Measurements from ENCODE around the gene VPS13D. TPM values are rescaled to one million over a fixed set of nuclear protein-coding genes. Genes with fewer than 3 reads are reported as not detected.

The VPS13D gene
- polyA plus RNA-seq, 3 donors: 3.6 to 20.2 (median 5.1) TPM

DNA sequence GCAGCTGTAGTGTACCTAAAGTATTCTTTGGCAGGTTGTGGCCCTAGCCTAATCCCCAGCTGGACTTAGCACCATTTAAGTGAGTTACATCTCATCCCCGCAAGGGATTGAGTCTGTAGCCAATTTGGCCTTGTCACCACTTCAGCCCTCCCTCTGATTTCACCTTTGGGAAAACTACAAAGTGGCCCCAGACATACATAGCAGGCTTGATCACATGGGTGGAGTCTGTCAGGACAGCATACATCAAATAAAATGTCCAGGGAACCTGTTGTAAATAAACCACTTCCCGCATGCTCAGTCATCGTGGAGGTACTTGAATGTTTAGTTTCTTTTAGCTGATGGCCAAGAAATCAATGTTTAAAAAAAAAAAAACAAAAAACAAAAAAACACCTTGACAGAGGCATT is 245.7 kb downstream of the VPS13D start:
- intact Hi-C loops (cut with micrococcal nuclease): no loop called here
- Mint-ChIP-seq H3K27me3 (ENCODE audit: low read depth in 3 of 3) (no peaks in the 10 kb centered on the region), H3K9me3 (peaks cover 0 to 1% (median 0%) of the 10 kb centered on the region in 7 donors), H3K36me3 (peaks cover 48% of the 10 kb centered on the region in 2 donors), H3K4me1 (peaks cover 55% of the 10 kb centered on the region), H3K4me3 (peak overlapping the region in 1 of 2 donors; percentile 8), H3K27ac (peak overlapping the region in 1 of 7 donors; percentile 51)
- Histone ChIP-seq H3K4me1 (ENCODE audit: control insufficient read depth in 1 of 2, insufficient read depth in 2 of 2, low read length in 2 of 2) (peaks cover 33 to 49% of the 10 kb centered on the region in 2 donors), H3K4me3 (replicated peaks in 1 of 3; ENCODE audit: low read depth in 2 of 3, low read length in 3 of 3) (no peak overlapping the region), H3K36me3 (replicated peaks in 1 of 2; ENCODE audit: control insufficient read depth in 1 of 2, insufficient read depth in 2 of 2, low read length in 2 of 2) (peaks cover 4 to 46% of the 10 kb centered on the region in 2 donors), H2AFZ (ENCODE audit: insufficient read depth, low read depth, low read length, poor library complexity, severe bottlenecking) (no peak overlapping the region), H4K20me1 (ENCODE audit: insufficient read depth, low read length) (peaks cover 3% of the 10 kb centered on the region), H3K4me2 (replicated peaks; ENCODE audit: extremely low read depth, low read length, poor library complexity, severe bottlenecking) (peak overlapping the region; percentile 14), H3K9ac (ENCODE audit: insufficient read depth, low read length, poor library complexity, severe bottlenecking) (no peak overlapping the region), H3K27me3 (ENCODE audit: control insufficient read depth in 2 of 2, insufficient read depth in 2 of 2, low read length in 2 of 2) (no peaks in the 10 kb centered on the region), H3K79me2 (ENCODE audit: insufficient read depth, low read length) (no peaks in the 10 kb centered on the region), H3K27ac (ENCODE audit: low read depth in 1 of 2, low read length in 2 of 2) (no peak overlapping the region), H3K9me3 (replicated peaks in 1 of 2; ENCODE audit: control insufficient read depth in 1 of 2, insufficient read depth in 1 of 2, low read length in 2 of 2) (no peaks in the 10 kb centered on the region)
- DNase-seq: no peak
- TF ChIP-seq, protein P1, sequence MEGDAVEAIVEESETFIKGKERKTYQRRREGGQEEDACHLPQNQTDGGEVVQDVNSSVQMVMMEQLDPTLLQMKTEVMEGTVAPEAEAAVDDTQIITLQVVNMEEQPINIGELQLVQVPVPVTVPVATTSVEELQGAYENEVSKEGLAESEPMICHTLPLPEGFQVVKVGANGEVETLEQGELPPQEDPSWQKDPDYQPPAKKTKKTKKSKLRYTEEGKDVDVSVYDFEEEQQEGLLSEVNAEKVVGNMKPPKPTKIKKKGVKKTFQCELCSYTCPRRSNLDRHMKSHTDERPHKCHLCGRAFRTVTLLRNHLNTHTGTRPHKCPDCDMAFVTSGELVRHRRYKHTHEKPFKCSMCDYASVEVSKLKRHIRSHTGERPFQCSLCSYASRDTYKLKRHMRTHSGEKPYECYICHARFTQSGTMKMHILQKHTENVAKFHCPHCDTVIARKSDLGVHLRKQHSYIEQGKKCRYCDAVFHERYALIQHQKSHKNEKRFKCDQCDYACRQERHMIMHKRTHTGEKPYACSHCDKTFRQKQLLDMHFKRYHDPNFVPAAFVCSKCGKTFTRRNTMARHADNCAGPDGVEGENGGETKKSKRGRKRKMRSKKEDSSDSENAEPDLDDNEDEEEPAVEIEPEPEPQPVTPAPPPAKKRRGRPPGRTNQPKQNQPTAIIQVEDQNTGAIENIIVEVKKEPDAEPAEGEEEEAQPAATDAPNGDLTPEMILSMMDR (IDR thresholded peaks at IDR 0.05): no peak
- 100% methylated on average over 1 of the region's 3 CpGs for WGBS (ENCODE audit: insufficient coverage)

DNA sequence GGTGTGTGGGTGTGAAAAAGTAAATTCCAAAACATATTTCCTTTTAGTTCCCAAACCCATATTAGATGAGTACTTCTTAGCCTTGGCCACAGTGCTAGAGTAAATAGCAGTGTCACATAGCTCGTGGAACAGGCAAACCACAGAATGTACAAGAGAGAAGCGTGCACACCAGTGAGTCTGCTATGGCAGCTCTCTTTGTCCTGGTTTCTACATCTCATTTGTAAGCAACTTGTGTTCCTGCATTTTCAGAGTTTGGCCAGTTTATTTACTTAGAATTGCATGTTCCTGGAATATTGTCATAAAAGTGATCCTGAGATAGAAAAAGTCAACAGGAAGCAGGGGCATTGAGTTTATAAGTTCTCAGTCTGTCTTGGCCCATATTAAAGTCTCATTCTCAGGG is 246.1 kb downstream of the VPS13D start:
- H3K27me3 Mint-ChIP-seq (ENCODE audit: low read depth in 3 of 3): no peaks in the 10 kb centered on the region
- no peak overlapping the region for H3K27ac ChIP-seq (ENCODE audit: low read depth in 1 of 2, low read length in 2 of 2)
- H3K27ac Mint-ChIP-seq: no peak overlapping the region
- no peaks in the 10 kb centered on the region for H3K27me3 ChIP-seq (ENCODE audit: control insufficient read depth in 2 of 2, insufficient read depth in 2 of 2, low read length in 2 of 2)
- peaks cover 48% of the 10 kb centered on the region in 2 donors for H3K36me3 Mint-ChIP-seq
- H3K9me3 Mint-ChIP-seq: peaks cover 0 to under 1% (median 0%) of the 10 kb centered on the region in 7 donors
- H4K20me1 ChIP-seq (ENCODE audit: insufficient read depth, low read length): peaks cover 3% of the 10 kb centered on the region
- H2AFZ ChIP-seq (ENCODE audit: insufficient read depth, low read depth, low read length, poor library complexity, severe bottlenecking): no peak overlapping the region
- peaks cover 60% of the 10 kb centered on the region for H3K4me1 Mint-ChIP-seq
- no peak overlapping the region for H3K4me2 ChIP-seq (replicated peaks; ENCODE audit: extremely low read depth, low read length, poor library complexity, severe bottlenecking)
- H3K36me3 ChIP-seq (replicated peaks in 1 of 2; ENCODE audit: control insufficient read depth in 1 of 2, insufficient read depth in 2 of 2, low read length in 2 of 2): peaks cover 4 to 46% of the 10 kb centered on the region in 2 donors
- 36% methylated on average over 2 of the region's 2 CpGs for WGBS (ENCODE audit: insufficient coverage)
- no peak overlapping the region for H3K9ac ChIP-seq (ENCODE audit: insufficient read depth, low read length, poor library complexity, severe bottlenecking)
- intact Hi-C loops (cut with micrococcal nuclease): no loop called here
- H3K4me1 ChIP-seq (ENCODE audit: control insufficient read depth in 1 of 2, insufficient read depth in 2 of 2, low read length in 2 of 2): peaks cover 37 to 53% of the 10 kb centered on the region in 2 donors
- no peaks in the 10 kb centered on the region for H3K9me3 ChIP-seq (replicated peaks in 1 of 2; ENCODE audit: control insufficient read depth in 1 of 2, insufficient read depth in 1 of 2, low read length in 2 of 2)
- no peaks in the 10 kb centered on the region for H3K79me2 ChIP-seq (ENCODE audit: insufficient read depth, low read length)
- DNase-seq: no peak
- H3K4me3 Mint-ChIP-seq: no peak overlapping the region
- H3K4me3 ChIP-seq (replicated peaks in 1 of 3; ENCODE audit: low read depth in 2 of 3, low read length in 3 of 3): no peak overlapping the region
- TF ChIP-seq, protein P1 (IDR thresholded peaks at IDR 0.05): no peak

Data from CD14-positive monocyte (primary cell).